Gastroesophageal sphincter (tissue), 4 donors: Measurements from ENCODE around the gene SYTL3. TPM values are rescaled to one million over a fixed set of nuclear protein-coding genes. Genes with fewer than 3 reads are reported as not detected.

ENCODE experiments used
- ATAC-seq: fragments of 150-250 bp; one replicate; pipeline ENCODE4 v1.9.1; 2016; ENCODE audit warnings: mild to moderate bottlenecking, moderate library complexity
- H3K27ac ChIP-seq, 4 donors: fragments of 200-600 bp; sonication (generic) in 3 of 4; 1 replicate in 3 of 4; 2 replicates in 1 of 4; pipeline ENCODE4 v1.5.1; 2016 to 2019
- H3K27me3 ChIP-seq: fragments of 200-600 bp; sonication (generic); one replicate; pipeline ENCODE4 v1.5.1; 2019
- H3K36me3 ChIP-seq, 2 donors: fragments of 200-600 bp; sonication (generic); one replicate each; pipeline ENCODE4 v1.5.1; 2019; ENCODE audit warnings: control low read depth in 1 of 2
- H3K4me1 ChIP-seq, 3 donors: fragments of 200-600 bp; sonication (generic); 1 replicate in 2 of 3; 2 replicates in 1 of 3; pipeline ENCODE4 v1.5.1; 2016 to 2019; ENCODE audit warnings: control low read depth in 2 of 3
- H3K4me3 ChIP-seq, 2 donors: fragments of 200-600 bp; sonication (generic); one replicate each; pipeline ENCODE4 v1.5.1; 2019; ENCODE audit warnings: mild to moderate bottlenecking in 1 of 2, moderate library complexity in 1 of 2
- H3K9me3 ChIP-seq, 3 donors: fragments of 200-600 bp; sonication (generic); one replicate each; pipeline ENCODE4 v1.5.1; 2017 to 2019; ENCODE audit warnings: control low read depth in 2 of 3
- EP300 ChIP-seq: sonication (generic); formaldehyde crosslinking; IDR thresholded peaks from one replicate; pipeline ENCODE4 v1.6.1; 2017; ENCODE audit warnings: antibody characterized with exemption, mild to moderate bottlenecking
- POLR2A ChIP-seq, 2 donors: fragments of 450-650 bp; IDR thresholded peaks; one replicate each; pipeline ENCODE4 v1.6.1; 2017; ENCODE audit warnings: antibody characterized with exemption in 2 of 2, mild to moderate bottlenecking in 2 of 2, moderate library complexity in 1 of 2
- POLR2AphosphoS5 ChIP-seq: sonication (generic); formaldehyde crosslinking; IDR thresholded peaks from one replicate; pipeline ENCODE4 v1.6.1; 2017; ENCODE audit warnings: antibody characterized with exemption
- WGBS, 2 donors: methylation state at CpG; one replicate each; pipeline ENCODE4 v1.1.5; 2018; ENCODE audit warnings: low coverage in 1 of 2; 5-methylcytosine and 5-hydroxymethylcytosine counted together
- total RNA-seq, 4 donors: library from RNA; depleted of rRNA; stranded (reverse); fragments of >200 nt; gene quantifications; one replicate each; pipeline ENCODE4 v1.1.0, GENCODE V29; 2016
- TF ChIP-seq, protein P1 (sequence below), 4 experiments: fragments of 200-600 bp in 2 of 4; fragments of 450-650 bp in 2 of 4; sonication (generic) in 1 of 4; IDR thresholded peaks; one replicate each; pipeline ENCODE4 v1.5.1; 2017 to 2019; ENCODE audit warnings: antibody characterized with exemption in 4 of 4, mild to moderate bottlenecking in 2 of 4, moderate library complexity in 2 of 4

Gene SYTL3
- total RNA-seq, 4 donors from 2014 or later = 1.9 to 5.9 (median 4.5) TPM

DNA sequence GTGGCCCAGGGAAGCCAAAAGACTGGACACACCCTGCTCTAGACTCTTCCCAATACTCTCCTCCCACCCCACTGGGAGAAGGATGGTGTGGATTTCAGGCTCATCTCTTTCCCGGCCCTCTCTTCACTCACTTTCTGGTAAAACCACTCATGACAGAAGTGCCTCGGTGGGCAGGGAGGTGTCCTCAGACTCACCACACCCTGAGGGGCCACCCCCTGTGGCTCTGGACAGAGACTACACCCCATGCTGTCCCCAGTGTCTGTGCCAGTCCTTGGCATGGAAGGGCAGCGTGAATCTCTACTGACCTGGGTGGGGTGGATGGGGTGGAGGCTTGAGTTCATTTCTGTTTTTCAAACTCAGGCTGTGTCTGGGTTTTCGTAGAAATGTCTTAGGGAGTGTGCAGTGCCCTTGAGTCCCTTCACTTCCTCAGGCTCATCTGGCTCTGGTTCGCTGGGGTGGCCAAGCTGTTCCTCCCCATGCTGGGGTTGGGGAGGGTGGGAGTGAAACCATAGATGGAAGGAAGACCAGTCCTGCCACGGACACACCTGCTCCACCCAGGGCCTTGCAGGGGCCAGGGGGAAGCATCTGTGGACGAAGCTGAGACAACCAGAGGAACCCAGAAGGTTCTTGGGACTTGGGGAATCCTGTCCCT is 110.2 kb downstream of the SYTL3 start:
- Histone ChIP-seq H3K4me1 (peaks cover 0 to 21% (median 6%) of the 10 kb centered on the region in 3 donors), H3K9me3 (no peaks in the 10 kb centered on the region), H3K27me3 (no peaks in the 10 kb centered on the region), H3K36me3 (peaks cover 0 to 22% of the 10 kb centered on the region in 2 donors), H3K27ac (peak overlapping the region in 1 of 4 donors; percentile 22), H3K4me3 (no peak overlapping the region)
- WGBS, 2 donors = 76 to 94% methylated on average over 2 of the region's 7 CpGs
- no peak for TF ChIP-seq EP300
- no peak for TF ChIP-seq POLR2A (IDR thresholded peaks at IDR 0.05)
- TF ChIP-seq, protein P1, sequence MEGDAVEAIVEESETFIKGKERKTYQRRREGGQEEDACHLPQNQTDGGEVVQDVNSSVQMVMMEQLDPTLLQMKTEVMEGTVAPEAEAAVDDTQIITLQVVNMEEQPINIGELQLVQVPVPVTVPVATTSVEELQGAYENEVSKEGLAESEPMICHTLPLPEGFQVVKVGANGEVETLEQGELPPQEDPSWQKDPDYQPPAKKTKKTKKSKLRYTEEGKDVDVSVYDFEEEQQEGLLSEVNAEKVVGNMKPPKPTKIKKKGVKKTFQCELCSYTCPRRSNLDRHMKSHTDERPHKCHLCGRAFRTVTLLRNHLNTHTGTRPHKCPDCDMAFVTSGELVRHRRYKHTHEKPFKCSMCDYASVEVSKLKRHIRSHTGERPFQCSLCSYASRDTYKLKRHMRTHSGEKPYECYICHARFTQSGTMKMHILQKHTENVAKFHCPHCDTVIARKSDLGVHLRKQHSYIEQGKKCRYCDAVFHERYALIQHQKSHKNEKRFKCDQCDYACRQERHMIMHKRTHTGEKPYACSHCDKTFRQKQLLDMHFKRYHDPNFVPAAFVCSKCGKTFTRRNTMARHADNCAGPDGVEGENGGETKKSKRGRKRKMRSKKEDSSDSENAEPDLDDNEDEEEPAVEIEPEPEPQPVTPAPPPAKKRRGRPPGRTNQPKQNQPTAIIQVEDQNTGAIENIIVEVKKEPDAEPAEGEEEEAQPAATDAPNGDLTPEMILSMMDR (IDR thresholded peaks at IDR 0.05) = no peak
- TF ChIP-seq POLR2AphosphoS5 = no peak
- ATAC-seq = no peak

DNA sequence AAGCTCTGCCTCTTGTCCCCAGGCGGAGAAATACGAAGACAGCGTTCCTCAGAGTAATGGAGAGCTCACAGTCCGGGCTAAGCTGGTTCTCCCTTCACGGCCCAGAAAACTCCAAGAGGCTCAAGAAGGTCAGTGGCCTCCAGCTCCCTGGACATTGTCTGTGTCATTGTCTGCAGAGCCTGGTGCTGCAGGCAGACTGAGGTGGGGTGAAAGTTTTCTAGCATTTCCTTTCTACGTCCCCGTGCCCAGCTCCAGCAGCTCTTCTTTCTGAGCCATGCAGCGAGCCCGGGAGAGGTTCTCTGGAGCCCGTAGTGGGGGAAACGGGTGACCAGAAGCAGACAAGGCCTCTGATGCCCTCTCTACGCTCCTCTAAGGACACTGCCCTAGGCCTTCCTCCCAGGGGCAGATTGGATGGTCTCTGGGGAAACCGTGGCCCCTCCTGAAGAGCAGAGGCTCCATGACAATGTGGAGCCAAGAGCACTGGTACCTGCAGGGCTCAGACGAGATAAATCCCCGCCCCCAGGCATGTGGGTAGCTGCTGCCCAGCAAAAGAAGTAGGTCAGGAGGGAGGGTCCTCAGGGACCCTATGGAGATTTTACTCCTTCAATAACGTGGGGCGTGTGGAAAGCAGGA is 110.9 kb downstream of the SYTL3 start:
- Histone ChIP-seq H3K27ac (peak overlapping the region in 1 of 4 donors; percentile 22), H3K4me3 (no peak overlapping the region), H3K4me1 (peaks cover 0 to 21% (median 6%) of the 10 kb centered on the region in 3 donors), H3K9me3 (no peaks in the 10 kb centered on the region), H3K27me3 (no peaks in the 10 kb centered on the region), H3K36me3 (peaks cover 0 to 28% of the 10 kb centered on the region in 2 donors)
- TF ChIP-seq POLR2A (IDR thresholded peaks at IDR 0.05) (no peak), POLR2AphosphoS5 (no peak), EP300 (no peak)
- TF ChIP-seq, protein P1 (IDR thresholded peaks at IDR 0.05) = no peak
- ATAC-seq = no peak
- 92 to 100% methylated on average over 1 to 2 of the region's 17 CpGs for WGBS, 2 donors

DNA sequence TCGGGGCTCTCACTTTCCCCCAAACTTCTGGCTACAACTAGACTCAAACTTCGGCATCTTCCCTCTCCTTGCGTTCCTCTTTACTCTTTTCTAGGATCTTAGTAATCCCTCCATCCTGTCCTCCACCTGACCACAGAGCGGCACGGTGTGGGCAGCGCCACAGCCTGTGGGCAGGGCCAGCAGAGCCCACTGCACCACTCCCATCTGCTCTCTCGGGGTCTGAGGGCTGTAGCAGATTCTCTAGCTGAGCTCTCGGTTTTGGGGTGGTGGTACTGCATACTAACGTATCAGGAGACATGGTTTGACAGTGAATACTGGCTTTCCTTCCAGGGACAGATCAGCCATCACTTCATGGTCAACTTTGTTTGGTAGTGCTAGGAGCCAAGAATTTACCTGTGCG is 111.9 kb downstream of the SYTL3 start:
- no peak for TF ChIP-seq EP300
- TF ChIP-seq, protein P1 (IDR thresholded peaks at IDR 0.05) = no peak
- ATAC-seq = no peak
- WGBS, 2 donors = 96 to 100% methylated on average over 2 to 4 of the region's 10 CpGs
- no peak overlapping the region for H3K4me3 ChIP-seq
- peaks cover 0 to 21% (median 6%) of the 10 kb centered on the region in 3 donors for H3K4me1 ChIP-seq
- peaks cover 0 to 38% of the 10 kb centered on the region in 2 donors for H3K36me3 ChIP-seq
- H3K27ac ChIP-seq = no peak overlapping the region
- no peaks in the 10 kb centered on the region for H3K9me3 ChIP-seq
- H3K27me3 ChIP-seq = no peaks in the 10 kb centered on the region

DNA sequence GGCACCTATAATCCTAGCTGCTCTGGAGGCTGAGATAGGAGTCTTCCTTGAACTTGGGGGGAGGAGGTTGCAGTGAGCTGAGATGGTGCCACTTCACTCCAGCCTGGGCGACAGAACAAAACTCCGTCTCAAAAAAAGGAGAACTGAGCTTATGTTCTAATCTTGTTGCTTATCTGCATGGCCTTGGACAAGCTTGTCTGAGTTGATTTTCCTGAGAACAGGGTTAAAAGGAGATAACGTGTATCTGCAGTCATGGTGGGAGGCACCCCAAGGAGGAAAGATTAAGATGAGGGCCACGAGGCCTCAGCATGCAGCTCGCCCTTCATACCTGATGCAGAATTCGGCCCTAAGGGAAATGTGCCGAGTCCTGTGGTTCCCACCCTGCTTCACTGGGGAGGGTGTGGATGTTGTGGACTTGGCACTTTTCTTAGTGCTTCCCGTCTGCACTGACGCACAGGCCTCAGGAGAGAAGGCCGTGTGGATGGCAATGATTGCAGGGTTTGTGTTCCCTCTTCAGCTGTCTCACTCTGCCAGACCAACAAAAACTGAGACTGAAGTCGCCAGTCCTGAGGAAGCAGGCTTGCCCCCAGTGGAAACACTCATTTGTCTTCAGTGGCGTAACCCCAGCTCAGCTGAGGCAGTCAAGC is 113.1 kb downstream of the SYTL3 start:
- Histone ChIP-seq H3K9me3 (no peaks in the 10 kb centered on the region), H3K4me3 (no peak overlapping the region), H3K27ac (peak overlapping the region in 3 of 4 donors; percentile 55 to 70 (median 69)), H3K36me3 (peaks cover 0 to 41% of the 10 kb centered on the region in 2 donors), H3K4me1 (peaks cover 0 to 21% (median 6%) of the 10 kb centered on the region in 3 donors), H3K27me3 (no peaks in the 10 kb centered on the region)
- 56 to 76% methylated on average over 7 of the region's 12 CpGs for WGBS, 2 donors
- peak; percentile 63 for ATAC-seq
- no peak for TF ChIP-seq POLR2A (IDR thresholded peaks at IDR 0.05)
- TF ChIP-seq POLR2AphosphoS5 = peak; percentile 38

DNA sequence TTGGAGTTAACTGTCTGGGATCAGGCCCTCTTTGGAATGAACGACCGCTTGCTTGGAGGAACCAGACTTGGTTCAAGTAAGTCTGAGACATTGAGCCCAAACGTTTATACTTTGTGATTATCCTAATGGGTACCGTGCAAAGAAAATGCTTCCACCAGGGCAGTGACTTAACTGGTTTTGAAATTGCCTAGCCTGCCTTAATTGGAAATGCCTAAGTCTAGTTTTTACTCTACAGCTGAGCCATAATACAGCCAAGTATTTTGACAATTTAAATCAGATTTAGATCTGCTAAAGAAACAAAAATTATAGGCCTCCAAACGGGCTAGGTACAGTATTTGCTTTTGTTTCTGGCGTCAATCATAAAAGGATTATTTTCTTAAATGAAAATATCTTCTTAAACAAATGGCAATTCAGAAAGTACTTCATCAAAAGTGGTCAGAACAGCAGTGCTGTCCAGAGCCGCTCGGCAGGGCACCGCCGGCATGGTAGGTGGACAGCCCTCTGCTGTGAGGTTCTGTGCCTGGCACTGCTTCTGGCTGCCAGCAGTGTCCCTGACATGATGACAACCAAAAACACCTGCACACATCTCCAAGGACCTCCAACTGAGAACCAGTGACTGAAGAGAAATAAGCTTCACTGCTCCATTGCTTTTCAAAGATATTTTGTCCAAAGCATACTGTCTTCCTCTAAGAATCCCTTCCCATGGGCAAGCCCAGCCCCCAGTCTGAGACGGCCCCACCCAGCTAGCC is 113.8 kb downstream of the SYTL3 start:
- 28% methylated on average over 8 to 9 of the region's 11 CpGs for WGBS, 2 donors
- TF ChIP-seq POLR2AphosphoS5 = no peak
- no peak for TF ChIP-seq EP300
- no peak for TF ChIP-seq POLR2A (IDR thresholded peaks at IDR 0.05)
- TF ChIP-seq, protein P1 (IDR thresholded peaks at IDR 0.05) = no peak
- Histone ChIP-seq H3K4me3 (no peak overlapping the region), H3K36me3 (peaks cover 0 to 47% of the 10 kb centered on the region in 2 donors), H3K27me3 (no peaks in the 10 kb centered on the region), H3K4me1 (peaks cover 0 to 21% (median 6%) of the 10 kb centered on the region in 3 donors), H3K9me3 (no peaks in the 10 kb centered on the region), H3K27ac (peak overlapping the region in 3 of 4 donors; percentile 55 to 70 (median 69))
- ATAC-seq = no peak
